Stimulated activated CD4-positive, alpha-beta T cell treated with anti-CD3 and anti-CD28 coated beads, Interleukin-4, amount 100 ng/mL, for 4 hours (primary cell): ENCODE results near the gene RPS23.
"Not testable (repeated sequence)": the region's sequence is repeated elsewhere in the genome, so short reads cannot be mapped to it uniquely, and the experiment has no call there.

Experiments used
- DNase-seq, 2 experiments: peaks; one replicate each; pipeline ENCODE4 v3.0.0-alpha.2; 2020

RPS23 gene

DNA sequence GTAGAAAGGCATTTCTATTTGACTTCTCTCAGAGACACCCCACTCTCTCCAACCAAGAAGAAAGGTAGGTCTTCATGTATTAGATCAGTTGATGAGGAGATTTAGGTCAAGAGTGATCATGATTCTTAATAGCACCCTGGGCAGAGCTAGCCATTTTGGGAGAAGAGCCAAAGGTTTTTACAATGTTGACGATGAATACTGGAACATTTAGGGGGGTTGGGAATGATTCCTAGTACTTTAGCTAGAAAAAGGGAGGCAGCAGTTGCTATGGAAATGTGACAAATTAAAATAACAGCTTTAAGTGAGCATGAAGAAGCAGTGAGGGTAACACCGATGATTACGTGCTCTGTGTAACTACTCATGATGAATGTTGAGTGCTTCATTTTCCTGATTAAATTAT lies 9.5 kb upstream of the RPS23 start:
- no peak for DNase-seq

- no peak for DNase-seq
Observed at GRCh38 chr5:82285206-82285605, 7.1 kb upstream of the RPS23 start.

GRCh38 chr5:82283893-82284292 lies 5.7 kb upstream of the RPS23 start:
- no peak for DNase-seq

GRCh38 chr5:82278711-82279370 lies 687 bp upstream of the RPS23 start:
- no peak for DNase-seq

GRCh38 chr5:82277613-82277986 lies 554 bp downstream of the RPS23 start:
- no peak for DNase-seq

DNA sequence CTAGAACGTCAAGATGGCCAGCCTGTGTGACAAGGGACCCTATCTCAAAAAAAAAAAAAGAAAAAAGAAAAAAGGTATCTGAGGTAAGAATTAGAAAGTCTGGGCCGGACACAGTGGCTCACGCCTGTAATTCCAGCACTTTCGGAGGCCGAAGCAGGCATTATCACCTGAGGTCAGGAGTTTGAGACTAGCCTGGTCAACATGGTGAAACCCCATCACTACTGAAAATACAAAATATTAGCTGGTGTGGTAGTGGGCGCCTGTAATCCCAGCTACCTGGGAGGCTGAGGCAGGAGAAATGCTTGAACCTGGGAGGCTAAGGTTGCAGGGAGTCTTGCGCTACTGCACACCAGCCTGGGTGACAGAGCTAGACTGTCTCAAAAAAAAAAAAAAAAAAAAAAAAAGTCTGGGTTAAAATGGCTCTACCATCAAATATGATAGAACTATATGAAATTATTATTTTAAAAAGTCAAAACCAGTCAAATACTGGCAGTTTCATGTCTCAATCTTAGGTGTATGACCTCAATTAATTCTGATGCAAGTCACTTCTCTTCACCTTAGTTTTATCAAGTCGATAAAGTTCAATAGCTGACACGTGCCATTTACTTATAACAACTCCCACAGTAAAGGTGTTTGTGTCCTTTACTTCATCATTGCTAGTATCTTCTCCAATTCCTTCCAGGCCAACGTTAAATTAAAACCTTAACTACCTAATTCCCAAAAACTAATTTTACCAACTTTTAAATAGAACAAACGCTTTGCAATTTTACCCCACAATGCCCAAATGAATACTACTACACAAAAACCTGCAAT lies 1.1 kb downstream of the RPS23 start:
- DNase-seq, result no peak

DNA sequence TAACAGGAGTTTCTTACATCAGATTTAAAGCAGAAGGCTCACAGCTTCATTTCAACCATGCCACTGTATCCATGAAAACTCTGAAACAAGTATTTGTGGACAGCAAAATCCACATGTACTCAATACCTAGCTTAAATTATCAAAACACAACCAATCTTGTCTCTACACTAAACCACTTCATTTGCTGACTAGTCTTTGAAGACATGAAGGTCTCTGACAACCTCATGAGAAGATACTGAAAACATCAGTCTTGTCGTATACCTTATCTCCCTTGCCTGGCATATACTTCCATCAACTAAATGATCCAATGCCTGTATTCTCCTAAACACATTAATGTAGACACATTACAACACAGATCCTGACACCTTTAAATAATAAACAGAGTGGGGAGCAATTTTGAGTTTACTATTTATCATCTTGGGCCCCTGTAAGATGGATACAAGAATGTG lies 2.9 kb downstream of the RPS23 start:
- DNase-seq, result no peak

DNA sequence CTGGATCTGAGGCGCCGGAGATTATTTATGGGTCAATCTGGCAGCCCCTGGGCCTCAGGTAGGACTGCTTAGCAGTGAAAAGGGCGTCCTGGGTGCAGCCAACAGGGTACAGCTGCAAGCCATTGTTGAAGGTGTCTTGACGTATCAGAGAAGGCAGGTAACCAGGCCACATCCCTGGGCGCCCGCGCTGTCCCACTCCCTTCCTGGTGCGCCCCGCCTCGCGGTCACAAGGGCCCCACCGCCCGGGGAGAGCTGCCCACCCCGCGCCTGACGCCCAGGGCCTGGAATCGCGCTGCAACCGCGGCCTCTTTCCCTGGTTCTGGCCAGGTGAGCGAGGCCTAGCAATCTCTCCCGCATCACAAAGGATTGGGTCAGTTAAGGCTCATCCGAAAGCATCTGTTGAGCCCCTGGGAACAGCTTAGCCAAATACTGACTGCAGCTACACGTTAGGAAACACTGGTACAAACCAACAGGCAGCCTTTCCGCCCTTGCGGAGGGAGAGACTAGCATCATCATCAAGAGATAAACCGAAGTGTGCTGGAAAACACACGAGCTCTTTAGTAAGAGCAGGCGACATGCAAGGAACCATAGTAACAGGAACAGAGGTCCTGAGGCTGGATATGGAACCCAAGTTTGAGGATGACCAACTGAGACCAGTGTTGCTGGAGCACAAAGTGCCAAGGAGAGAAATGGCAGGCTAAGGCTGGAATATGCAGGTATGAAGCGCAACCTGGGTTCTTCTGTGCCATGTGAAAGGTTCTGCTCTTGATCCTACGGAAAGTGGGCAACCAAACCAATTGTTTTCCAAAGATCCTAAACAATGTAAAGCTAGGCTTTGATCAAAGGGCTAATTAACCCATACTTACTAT lies 3.6 kb downstream of the RPS23 start:
- DNase-seq, result peak in 1 of 2 experiments; percentile 15

- not testable (repeated sequence) for DNase-seq
Observed at GRCh38 chr5:82273426-82273825, 4.7 kb downstream of the RPS23 start.

DNA sequence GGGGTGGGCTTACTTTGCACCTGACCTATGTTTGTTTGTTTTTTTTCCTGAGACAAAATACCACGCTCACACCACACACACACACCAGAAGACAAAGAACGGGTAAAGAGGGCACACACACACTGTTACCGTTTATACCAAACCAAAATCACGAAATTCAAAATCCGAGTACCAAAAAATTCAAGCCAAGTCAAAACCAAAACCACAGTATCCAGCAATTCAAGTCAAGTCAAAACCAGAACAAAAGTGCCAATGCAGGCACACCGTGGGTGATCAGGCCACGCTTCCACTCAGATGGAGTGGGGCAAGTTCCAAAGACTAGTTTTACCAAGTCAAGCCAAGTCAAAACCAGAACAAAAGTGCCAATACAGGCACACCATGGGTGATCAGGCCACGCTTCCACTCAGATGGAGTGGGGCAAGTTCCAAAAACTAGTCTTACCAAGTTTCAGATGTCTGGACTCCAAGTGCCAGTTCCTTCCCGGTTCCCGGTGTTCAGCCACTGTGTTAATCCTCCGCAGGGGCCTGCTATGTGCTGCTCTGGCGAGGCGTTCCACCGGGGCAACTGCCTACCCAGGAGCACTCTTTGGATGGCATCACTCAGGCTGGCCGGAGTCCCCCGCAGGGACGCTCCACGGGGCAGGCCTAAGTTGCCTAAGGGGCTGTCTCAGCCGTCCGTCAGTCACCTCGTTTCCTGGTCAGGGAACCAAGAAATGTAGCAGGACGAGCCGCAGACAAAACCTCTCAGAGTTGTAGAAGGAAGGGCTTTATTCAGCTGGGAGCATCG lies 5.4 kb downstream of the RPS23 start:
- DNase-seq, result peak in 1 of 2 experiments; percentile 9

GRCh38 chr5:82269363-82269762 lies 8.8 kb downstream of the RPS23 start:
- not testable (repeated sequence) for DNase-seq

- not testable (repeated sequence) for DNase-seq
Observed at GRCh38 chr5:82267297-82267933, 10.7 kb downstream of the RPS23 start.

GRCh38 chr5:82265047-82265446 lies 13.1 kb downstream of the RPS23 start:
- no peak for DNase-seq

DNA sequence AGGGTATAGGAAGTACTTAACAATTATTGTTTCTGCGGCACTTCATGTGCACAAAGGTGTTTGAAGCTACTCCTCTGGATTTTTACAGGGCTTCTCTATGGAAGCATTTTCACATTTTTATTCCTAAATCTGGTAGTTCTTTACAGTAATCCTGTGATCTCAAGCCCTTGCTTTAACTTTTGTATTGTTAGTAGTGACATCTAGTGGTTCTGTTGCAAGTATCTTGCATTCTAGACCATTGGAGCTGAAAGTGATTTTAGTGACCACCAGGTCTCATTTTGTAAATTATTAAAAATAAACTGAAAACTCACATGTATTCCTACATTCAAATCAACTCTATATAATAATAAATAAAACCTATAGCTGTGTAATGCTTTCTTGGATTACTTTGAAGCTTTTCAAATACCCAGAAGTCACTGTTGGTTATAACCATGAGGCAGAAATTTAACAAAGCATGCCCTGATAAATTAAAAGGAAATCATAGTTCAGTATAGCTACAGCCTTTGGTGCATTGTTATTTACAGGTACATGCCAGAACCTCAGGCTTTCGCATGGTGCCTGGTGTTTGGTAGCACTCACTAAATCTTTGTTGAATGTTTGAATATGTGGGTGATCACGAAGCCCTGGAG lies 18.9 kb downstream of the RPS23 start:
- DNase-seq, result no peak

DNA sequence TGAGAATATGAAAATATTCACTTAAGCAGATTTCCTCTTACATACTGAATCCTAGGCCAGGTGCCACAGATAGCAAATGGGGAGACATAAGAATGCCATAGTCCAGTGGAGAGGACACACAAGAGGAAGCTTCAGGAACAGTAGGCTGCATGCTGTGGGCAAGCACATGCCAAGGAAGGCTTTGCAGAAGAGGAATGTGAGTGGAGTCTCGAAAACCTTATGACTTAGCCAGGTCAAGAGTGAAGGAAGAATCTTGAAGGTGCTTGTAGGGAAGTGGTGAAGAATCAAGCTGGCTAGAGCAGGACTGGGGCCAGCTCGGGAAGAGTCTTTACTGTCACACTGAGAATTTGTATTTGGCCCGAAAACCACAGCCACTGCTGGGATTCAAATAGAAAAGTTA lies 20.4 kb downstream of the RPS23 start:
- DNase-seq, result no peak

GRCh38 chr5:82257247-82257646 lies 20.9 kb downstream of the RPS23 start:
- DNase-seq, result no peak

- DNase-seq, result no peak
Observed at GRCh38 chr5:82255844-82256243, 22.3 kb downstream of the RPS23 start.

GRCh38 chr5:82252744-82253143 lies 25.4 kb downstream of the RPS23 start:
- no peak for DNase-seq

- no peak for DNase-seq
Observed at GRCh38 chr5:82246960-82247574, 31.1 kb downstream of the RPS23 start.

DNA sequence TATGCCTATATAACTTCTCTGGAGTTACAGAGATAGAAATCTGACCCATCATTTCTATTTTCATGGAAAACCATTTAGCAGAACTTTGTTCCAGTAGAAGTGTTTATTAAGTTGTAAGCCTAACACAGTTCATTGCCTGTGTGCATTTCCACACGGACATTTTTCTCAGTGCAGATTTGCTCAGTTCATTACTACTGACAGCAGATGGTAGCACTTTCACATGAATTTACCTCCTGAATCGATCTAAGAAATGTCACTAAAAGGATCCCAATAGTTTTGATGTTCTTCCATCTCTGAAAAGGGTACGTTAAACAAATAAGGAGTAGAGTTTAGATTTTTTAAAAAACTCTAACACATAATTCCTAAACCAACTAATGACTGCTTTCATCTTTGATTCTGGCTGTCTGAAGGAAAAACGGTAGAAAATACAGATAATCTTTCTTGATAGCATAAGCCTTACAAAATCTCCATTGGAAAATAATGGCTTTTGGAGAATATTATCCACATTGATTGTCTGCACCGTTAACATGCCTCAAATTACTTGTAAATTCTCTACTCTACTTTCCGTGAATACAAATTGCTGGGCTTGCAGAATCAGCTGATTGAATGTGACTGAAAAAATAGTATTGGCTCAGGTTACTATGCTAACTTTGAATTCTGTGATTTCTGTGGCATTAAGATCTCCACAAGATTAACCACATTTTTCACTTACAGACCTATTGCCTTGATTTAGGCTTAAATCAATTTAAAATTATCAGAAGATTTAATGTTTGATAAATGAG lies 33.1 kb downstream of the RPS23 start:
- no peak for DNase-seq
